IMR-90 (cell line): Measurements from ENCODE around the gene BPIFA3. TPM values are rescaled to one million over a fixed set of nuclear protein-coding genes. Genes with fewer than 3 reads are reported as not detected.

Experiments
- ATAC-seq: fragments of 200-7000 bp; cut with Tn5 transposase; 2 replicates; pipeline ENCODE4 v1.9.1; 2020; ENCODE audit warnings: low read depth, mild to moderate bottlenecking, moderate library complexity
- BruUV-seq: library from RNA; stranded (reverse); fragments of 400-500 nt; replicated peaks from 2 replicates; lab custom pipeline; 2021; lab: Mats Ljungman, UMichigan
- CTCF ChIA-PET: fragments of 300-600 bp; formaldehyde crosslinking; extraction: SDS; loops from one replicate; lab custom pipeline; 2021; ENCODE audit warnings: antibody characterized with exemption; lab: Yijun Ruan, JAX
- POLR2A ChIA-PET: fragments of 300-600 bp; sonication (Branson Sonifier 250); formaldehyde crosslinking; loops from one replicate; lab custom pipeline; 2022; ENCODE audit warnings: antibody characterized with exemption; ENCODE audit not compliant: unreplicated experiment; lab: Charles Lee
- DNase-seq: peaks from one replicate; pipeline ENCODE4 v3.0.0; 2013
- H2AFZ ChIP-seq: replicated peaks from 2 replicates; pipeline ENCODE3; 2013; ENCODE audit warnings: low read length, mild to moderate bottlenecking; ENCODE audit not compliant: poor library complexity
- H2AK5ac ChIP-seq: 2 replicates; pipeline ENCODE4 v1.6.1; 2013; ENCODE audit warnings: low read depth, low read length, inconsistent platforms
- H2AK9ac ChIP-seq: replicated peaks from 2 replicates; pipeline ENCODE3; 2013; ENCODE audit warnings: mild to moderate bottlenecking, low read depth, low read length, moderate library complexity; ENCODE audit not compliant: poor library complexity
- H2BK120ac ChIP-seq: 2 replicates; pipeline ENCODE4 v1.6.1; 2013; ENCODE audit warnings: low read depth, low read length, inconsistent platforms
- H2BK15ac ChIP-seq: 3 replicates; pipeline ENCODE4 v1.6.1; 2013; ENCODE audit warnings: low read depth, low read length, inconsistent platforms
- H2BK20ac ChIP-seq: 2 replicates; pipeline ENCODE4 v1.6.1; 2013; ENCODE audit warnings: low read depth, mild to moderate bottlenecking, inconsistent platforms, low read length, moderate library complexity
- H2BK5ac ChIP-seq: 2 replicates; pipeline ENCODE4 v1.6.1; 2013; ENCODE audit warnings: mild to moderate bottlenecking, low read depth, low read length, inconsistent platforms; ENCODE audit not compliant: poor library complexity, severe bottlenecking
- H3K14ac ChIP-seq: replicated peaks from 2 replicates; pipeline ENCODE4 v1.6.1; 2013; ENCODE audit warnings: low read depth, low read length, inconsistent platforms
- H3K18ac ChIP-seq: 2 replicates; pipeline ENCODE4 v1.6.1; 2013; ENCODE audit warnings: low read depth, low read length, control low read depth
- H3K23ac ChIP-seq: 2 replicates; pipeline ENCODE4 v1.6.1; 2013; ENCODE audit warnings: low read depth, low read length, inconsistent platforms
- H3K27ac ChIP-seq: 2 replicates; pipeline ENCODE4 v1.5.1; 2013; ENCODE audit warnings: mild to moderate bottlenecking, control low read depth, low read length; ENCODE audit not compliant: insufficient read depth
- H3K27me3 ChIP-seq: 2 replicates; pipeline ENCODE4 v1.6.1; 2013; ENCODE audit warnings: low read length; ENCODE audit not compliant: control insufficient read depth, insufficient read depth
- H3K36me3 ChIP-seq: 2 replicates; pipeline ENCODE4 v1.6.1; 2013; ENCODE audit warnings: low read length, mixed read lengths; ENCODE audit not compliant: control insufficient read depth, insufficient read depth
- H3K4ac ChIP-seq: 2 replicates; pipeline ENCODE4 v1.6.1; 2013; ENCODE audit warnings: low read depth, low read length, inconsistent platforms
- H3K4me1 ChIP-seq: 2 replicates; pipeline ENCODE4 v1.6.1; 2013; ENCODE audit warnings: low read length, mixed read lengths; ENCODE audit not compliant: control insufficient read depth, insufficient read depth
- H3K4me2 ChIP-seq: 2 replicates; pipeline ENCODE4 v1.6.1; 2013; ENCODE audit warnings: low read depth, mild to moderate bottlenecking, control low read depth, low read length, moderate library complexity
- H3K4me3 ChIP-seq: 2 replicates; pipeline ENCODE4 v1.5.1; 2013; ENCODE audit warnings: low read depth, mild to moderate bottlenecking, control low read depth, low read length, moderate library complexity; ENCODE audit not compliant: insufficient read depth
- H3K56ac ChIP-seq: 2 replicates; pipeline ENCODE4 v1.6.1; 2013; ENCODE audit warnings: low read length, inconsistent platforms; ENCODE audit not compliant: insufficient read depth; ENCODE audit errors: extremely low read depth
- H3K79me1 ChIP-seq, 2 experiments: 2 replicates each; pipeline ENCODE4 v1.6.1; 2013; ENCODE audit warnings: low read length in 2 of 2, inconsistent platforms in 1 of 2, low read depth in 1 of 2
- H3K9ac ChIP-seq: 2 replicates; pipeline ENCODE4 v1.6.1; 2013; ENCODE audit warnings: low read depth, low read length, control low read depth
- H3K9me1 ChIP-seq: 2 replicates; pipeline ENCODE4 v1.6.1; 2013; ENCODE audit warnings: low read length, inconsistent platforms; ENCODE audit not compliant: insufficient read depth
- H3K9me3 ChIP-seq: 2 replicates; pipeline ENCODE4 v1.6.1; 2013; ENCODE audit warnings: low read length; ENCODE audit not compliant: control insufficient read depth, insufficient read depth
- H4K20me1 ChIP-seq: 2 replicates; pipeline ENCODE4 v1.6.1; 2013; ENCODE audit warnings: low read length, inconsistent platforms; ENCODE audit not compliant: insufficient read depth
- H4K5ac ChIP-seq: 2 replicates; pipeline ENCODE4 v1.6.1; 2013; ENCODE audit warnings: mild to moderate bottlenecking, low read depth, low read length, control low read depth
- H4K8ac ChIP-seq, 2 experiments: 2 replicates each; pipeline ENCODE4 v1.6.1; 2013; ENCODE audit warnings: low read depth in 2 of 2, low read length in 2 of 2, control low read depth in 1 of 2, inconsistent platforms in 1 of 2
- H4K91ac ChIP-seq: 2 replicates; pipeline ENCODE4 v1.6.1; 2013; ENCODE audit warnings: low read depth, low read length, inconsistent platforms; ENCODE audit not compliant: insufficient read depth
- BHLHE40 ChIP-seq: fragments of 150-350 bp; IDR thresholded peaks from 2 replicates; pipeline ENCODE4 v1.6.1; 2016; ENCODE audit warnings: mild to moderate bottlenecking, low read depth, low read length
- CEBPB ChIP-seq: IDR thresholded peaks from 2 replicates; pipeline ENCODE4 v1.6.1; 2012; ENCODE audit warnings: low read depth, low read length, improper control_type of control experiment
- CHD1 ChIP-seq: IDR thresholded peaks from 2 replicates; pipeline ENCODE4 v1.6.1; 2012; ENCODE audit warnings: low read depth, low read length, improper control_type of control experiment
- CTCF ChIP-seq: conservative IDR thresholded peaks from 2 replicates; pipeline ENCODE4 v1.5.1; 2012; ENCODE audit warnings: mild to moderate bottlenecking, low read depth, low read length, improper control_type of control experiment
- ELK1 ChIP-seq: fragments of 150-350 bp; IDR thresholded peaks from 2 replicates; pipeline ENCODE4 v1.6.1; 2016; ENCODE audit warnings: low read depth, mild to moderate bottlenecking, low read length, moderate library complexity, borderline replicate concordance
- FOS ChIP-seq: fragments of 150-350 bp; IDR thresholded peaks from 2 replicates; pipeline ENCODE4 v1.6.1; 2016; ENCODE audit warnings: low read depth, low read length
- MAFK ChIP-seq: IDR thresholded peaks from 2 replicates; pipeline ENCODE4 v1.6.1; 2012; ENCODE audit warnings: low read depth, low read length, improper control_type of control experiment
- MAZ ChIP-seq: IDR thresholded peaks from 2 replicates; pipeline ENCODE4 v1.6.1; 2012; ENCODE audit warnings: low read depth, mild to moderate bottlenecking, low read length, improper control_type of control experiment, moderate library complexity, borderline replicate concordance
- MXI1 ChIP-seq: IDR thresholded peaks from 2 replicates; pipeline ENCODE4 v1.6.1; 2012; ENCODE audit warnings: low read depth, mild to moderate bottlenecking, low read length, moderate library complexity, borderline replicate concordance
- NFE2L2 ChIP-seq: fragments of 150-350 bp; IDR thresholded peaks from 2 replicates; pipeline ENCODE4 v1.6.1; 2016; ENCODE audit warnings: low read depth, mild to moderate bottlenecking, low read length
- POLR2A ChIP-seq: IDR thresholded peaks from 2 replicates; pipeline ENCODE4 v1.6.1; 2012; ENCODE audit warnings: mild to moderate bottlenecking, low read depth, low read length
- RAD21 ChIP-seq: IDR thresholded peaks from 2 replicates; pipeline ENCODE4 v1.6.1; 2012; ENCODE audit warnings: low read length, improper control_type of control experiment
- RCOR1 ChIP-seq: IDR thresholded peaks from 2 replicates; pipeline ENCODE4 v1.6.1; 2012; ENCODE audit warnings: mild to moderate bottlenecking, low read length, improper control_type of control experiment; ENCODE audit not compliant: insufficient replicate concordance
- RFX5 ChIP-seq: IDR thresholded peaks from 2 replicates; pipeline ENCODE4 v1.8.0; 2012; ENCODE audit warnings: low read depth, mild to moderate bottlenecking, low read length, moderate library complexity
- SMC3 ChIP-seq: fragments of 150-350 bp; IDR thresholded peaks from 2 replicates; pipeline ENCODE4 v1.6.1; 2016; ENCODE audit warnings: low read depth, mild to moderate bottlenecking, antibody characterized with exemption, low read length, moderate library complexity
- USF2 ChIP-seq: fragments of 150-350 bp; IDR thresholded peaks from 2 replicates; pipeline ENCODE4 v1.6.1; 2017; ENCODE audit warnings: mild to moderate bottlenecking, antibody characterized with exemption, low read length, low read depth
- WGBS, 2 experiments: methylation state at CpG; one replicate each; pipeline versions ENCODE4 v1.1.5 to v1.1.7; 2013; ENCODE audit warnings: missing lambda C conversion rate in 2 of 2; ENCODE audit not compliant: insufficient read length in 1 of 2; ENCODE audit errors: extremely low coverage in 2 of 2; 5-methylcytosine and 5-hydroxymethylcytosine counted together
- dilution Hi-C: fragments of 300-500 bp; cut with HindIII; formaldehyde crosslinking; loops from one replicate; pipeline ENCODE4 v1.14.3; 2018; ENCODE audit warnings: low sequenced_read_pairs; ENCODE audit not compliant: unreplicated experiment
- in situ Hi-C: fragments of 300-500 bp; cut with MboI; formaldehyde crosslinking; loops from 3 replicates; pipeline ENCODE4 v1.14.3; 2019; ENCODE audit warnings: low sequenced_read_pairs, inconsistent platforms, mixed read lengths
- intact Hi-C: fragments of 100-400 bp; cut with micrococcal nuclease; formaldehyde crosslinking; loops from 2 replicates; pipeline ENCODE4 v1.10.0; 2022
- polyA plus RNA-seq, 3 experiments: library from polyadenylated mRNA; depleted of rRNA; stranded (reverse); fragments of >200 nt; gene quantifications; 2 replicates each; pipeline ENCODE4 v1.2.3, GENCODE V29; 2012; ENCODE audit warnings: low replicate concordance in 1 of 3
- total RNA-seq: library from RNA; depleted of rRNA; stranded (reverse); fragments of >200 nt; gene quantifications from 2 replicates; pipeline ENCODE4 v1.2.3, GENCODE V29; 2012

The BPIFA3 gene
- total and polyA plus RNA-seq, 2 of the 4 experiments (the other 2 are of a cell fraction): not detected

GRCh38 chr20:33275215-33275614, 58.1 kb downstream of the BPIFA3 start:
- no peak overlapping the region for H4K91ac ChIP-seq
- no peak overlapping the region for H3K18ac ChIP-seq
- no peak overlapping the region for H2AFZ ChIP-seq
- intact Hi-C loops: no loop called here
- no peak overlapping the region for H3K56ac ChIP-seq
- no peak overlapping the region for H3K27ac ChIP-seq
- no peak overlapping the region for H2BK5ac ChIP-seq
- H2BK20ac ChIP-seq: no peak overlapping the region
- WGBS, 2 experiments: no CpG with 5 or more reads among the region's 8 CpGs
- no peak overlapping the region for H3K23ac ChIP-seq
- H2AK5ac ChIP-seq: no peak overlapping the region
- H3K36me3 ChIP-seq: no peaks in the 10 kb centered on the region
- no peak overlapping the region for H3K4me3 ChIP-seq
- ATAC-seq: no peak
- dilution Hi-C loops: no loop called here
- H3K27me3 ChIP-seq: peaks cover 23% of the 10 kb centered on the region
- no peaks in the 10 kb centered on the region for H3K4me1 ChIP-seq
- no peaks in the 10 kb centered on the region for H3K79me1 ChIP-seq
- no peaks in the 10 kb centered on the region for H3K9me1 ChIP-seq
- TF ChIP-seq RFX5: no peak
- no peak for TF ChIP-seq SMC3
- no peak for TF ChIP-seq CEBPB
- no peak for TF ChIP-seq CHD1
- TF ChIP-seq MAZ: no peak
- no peak for TF ChIP-seq MXI1
- no peak for TF ChIP-seq MAFK
- no peak for TF ChIP-seq USF2
- no peak for TF ChIP-seq BHLHE40
- no peak for TF ChIP-seq RCOR1
- TF ChIP-seq ELK1: no peak
- no peak for TF ChIP-seq CTCF
- no peak for TF ChIP-seq FOS
- no peak for TF ChIP-seq RAD21
- TF ChIP-seq NFE2L2: no peak
- TF ChIP-seq POLR2A: no peak
- in situ Hi-C loops: no loop called here
- no peak overlapping the region for H2AK9ac ChIP-seq
- no peak overlapping the region for H2BK15ac ChIP-seq
- H4K8ac ChIP-seq: no peak overlapping the region
- H2BK120ac ChIP-seq: no peak overlapping the region
- no peak overlapping the region for H3K14ac ChIP-seq
- H4K5ac ChIP-seq: no peak overlapping the region
- H3K4me2 ChIP-seq: no peak overlapping the region
- H4K20me1 ChIP-seq: no peaks in the 10 kb centered on the region
- BruUV-seq: no TSS peak
- no peaks in the 10 kb centered on the region for H3K9me3 ChIP-seq
- CTCF ChIA-PET: interaction anchor here (0.6 kb wide), 1 partner anchor 455 kb away, joined by 3 read pairs; the partner anchor contains the start of gene MAPRE1
- H3K9ac ChIP-seq: no peak overlapping the region
- POLR2A ChIA-PET: no interaction called here
- H3K4ac ChIP-seq: no peak overlapping the region
- no peak for DNase-seq
